ENCODE measurements around the gene AKT3. TPM values are rescaled to one million over a fixed set of nuclear protein-coding genes. Genes with fewer than 3 reads are reported as not detected.

Gene AKT3
- total RNA-seq, 6 donors from 2014 or later: 23.0 to 51.2 (median 46.8) TPM

- no peaks in the 10 kb centered on the region for H3K9me3 ChIP-seq
- peaks cover 10 to 27% (median 17%) of the 10 kb centered on the region in 4 donors for H3K4me1 ChIP-seq
- H3K36me3 ChIP-seq: no peaks in the 10 kb centered on the region
- no peak for ATAC-seq (ENCODE audit: low FRiP score in 2 of 2)
- peak overlapping the region in 1 of 4 donors; percentile 27 for H3K27ac ChIP-seq
- DNase-seq: no peak
- H3K27me3 ChIP-seq: no peaks in the 10 kb centered on the region
- H3K4me3 ChIP-seq: no peak overlapping the region
- WGBS, 2 donors: 77 to 91% methylated on average over 1 of the region's 1 CpG
- TF ChIP-seq CTCF (IDR thresholded peaks at IDR 0.05) (no peak), EP300 (IDR thresholded peaks at IDR 0.05) (no peak), POLR2A (IDR thresholded peaks at IDR 0.05) (no peak), POLR2AphosphoS5 (IDR thresholded peaks at IDR 0.05) (no peak)
These were observed 5.9 kb downstream of the AKT3 start for GRCh38 chr1:243844186-243844585.

- H3K27ac ChIP-seq: peak overlapping the region in 3 of 4 donors; percentile 2 to 49 (median 27)
- no peak overlapping the region for H3K4me3 ChIP-seq
- 63 to 66% methylated on average over 4 of the region's 4 CpGs for WGBS, 2 donors
- no peaks in the 10 kb centered on the region for H3K9me3 ChIP-seq
- no peak for DNase-seq
- no peaks in the 10 kb centered on the region for H3K36me3 ChIP-seq
- peaks cover 4 to 18% (median 13%) of the 10 kb centered on the region in 4 donors for H3K4me1 ChIP-seq
- TF ChIP-seq EP300 (IDR thresholded peaks at IDR 0.05): no peak
- no peak for TF ChIP-seq POLR2AphosphoS5 (IDR thresholded peaks at IDR 0.05)
- no peak for TF ChIP-seq CTCF (IDR thresholded peaks at IDR 0.05)
- TF ChIP-seq POLR2A (IDR thresholded peaks at IDR 0.05): no peak
- peak; percentile 43 to 90 for ATAC-seq (ENCODE audit: low FRiP score in 2 of 2)
- H3K27me3 ChIP-seq: no peaks in the 10 kb centered on the region
These were observed 7.0 kb downstream of the AKT3 start for GRCh38 chr1:243842978-243843511.

- Histone ChIP-seq H3K4me1 (peaks cover 4 to 18% (median 10%) of the 10 kb centered on the region in 4 donors), H3K4me3 (no peak overlapping the region), H3K9me3 (peaks cover 0 to 2% (median 0%) of the 10 kb centered on the region in 4 donors), H3K27me3 (no peaks in the 10 kb centered on the region), H3K27ac (peak overlapping the region in 1 of 4 donors; percentile 27), H3K36me3 (no peaks in the 10 kb centered on the region)
- ATAC-seq (ENCODE audit: low FRiP score in 2 of 2) (peak in 1 of 2 donors; percentile 56), DNase-seq (no peak)
- no peak for TF ChIP-seq POLR2A (IDR thresholded peaks at IDR 0.05)
- TF ChIP-seq EP300 (IDR thresholded peaks at IDR 0.05): no peak
- TF ChIP-seq CTCF (IDR thresholded peaks at IDR 0.05): no peak
- TF ChIP-seq POLR2AphosphoS5 (IDR thresholded peaks at IDR 0.05): no peak
- WGBS, 2 donors: 71 to 79% methylated on average over 5 of the region's 5 CpGs
These were observed 7.9 kb downstream of the AKT3 start for GRCh38 chr1:243842161-243842560.

- Histone ChIP-seq H3K4me1 (peaks cover 4 to 18% (median 10%) of the 10 kb centered on the region in 4 donors), H3K4me3 (no peak overlapping the region), H3K36me3 (no peaks in the 10 kb centered on the region), H3K27me3 (no peaks in the 10 kb centered on the region), H3K9me3 (peaks cover 0 to 5% (median 0%) of the 10 kb centered on the region in 4 donors), H3K27ac (no peak overlapping the region)
- ATAC-seq (ENCODE audit: low FRiP score in 2 of 2) (no peak), DNase-seq (no peak)
- 82 to 86% methylated on average over 3 of the region's 3 CpGs for WGBS, 2 donors
- TF ChIP-seq POLR2AphosphoS5 (IDR thresholded peaks at IDR 0.05): no peak
- no peak for TF ChIP-seq CTCF (IDR thresholded peaks at IDR 0.05)
- no peak for TF ChIP-seq POLR2A (IDR thresholded peaks at IDR 0.05)
- no peak for TF ChIP-seq EP300 (IDR thresholded peaks at IDR 0.05)
These were observed 8.5 kb downstream of the AKT3 start for GRCh38 chr1:243841507-243841906.

Measured in upper lobe of left lung (tissue), 6 donors.